NB4 (cell line): ENCODE results near the gene COL8A1.

Experiments
- CTCF ChIP-seq: IDR thresholded peaks from one replicate; pipeline ENCODE4 v1.5.1; 2012; ENCODE audit warnings: low read depth, low read length
- MAX ChIP-seq: IDR thresholded peaks from 2 replicates; pipeline ENCODE4 v1.6.1; 2011; ENCODE audit warnings: low read depth, low read length
- MYC ChIP-seq: IDR thresholded peaks from 2 replicates; pipeline ENCODE4 v1.6.1; 2011; ENCODE audit warnings: low read depth, low read length
- POLR2A ChIP-seq: IDR thresholded peaks from 2 replicates; pipeline ENCODE4 v1.6.1; 2011; ENCODE audit warnings: mild to moderate bottlenecking; ENCODE audit not compliant: insufficient read length; ENCODE audit errors: extremely low read depth

- TF ChIP-seq CTCF: no peak
- TF ChIP-seq POLR2A: no peak
- TF ChIP-seq MYC: no peak
- TF ChIP-seq MAX: no peak
These were observed 58.9 kb downstream of the COL8A1 start for GRCh38 chr3:99697250-99697649.
